ENCODE data around the gene EBF3.

Gene EBF3

DNA sequence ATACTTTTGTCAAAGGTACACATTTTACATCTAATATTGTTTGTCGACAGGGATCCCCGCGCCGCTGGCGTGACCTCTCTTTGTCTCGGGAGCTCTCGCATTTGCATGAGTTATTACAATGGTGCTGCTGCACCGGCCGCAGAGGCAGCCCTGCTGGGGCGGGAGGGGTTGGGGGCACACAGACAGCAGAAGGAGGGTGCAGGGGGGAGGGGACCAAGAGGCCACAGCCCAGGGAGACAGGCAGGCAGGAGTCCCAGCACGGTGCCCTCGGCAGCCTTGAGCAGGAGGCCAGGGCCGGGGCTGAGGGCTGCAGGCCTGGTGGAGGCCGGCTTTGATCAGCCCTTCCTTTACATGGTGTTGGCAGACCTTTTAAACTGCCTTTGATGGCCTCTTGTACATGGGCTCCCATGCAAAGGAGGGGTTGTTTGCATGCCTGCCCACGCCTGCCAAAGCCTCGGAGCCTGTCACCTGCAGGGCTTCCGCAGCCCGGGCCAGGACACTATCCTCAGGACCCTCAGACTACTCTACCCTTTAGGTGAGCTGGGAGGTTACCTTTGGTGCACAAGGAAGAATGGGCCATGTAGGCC, 95.5 kb downstream of the EBF3 start:
- no peak for DNase-seq

DNA sequence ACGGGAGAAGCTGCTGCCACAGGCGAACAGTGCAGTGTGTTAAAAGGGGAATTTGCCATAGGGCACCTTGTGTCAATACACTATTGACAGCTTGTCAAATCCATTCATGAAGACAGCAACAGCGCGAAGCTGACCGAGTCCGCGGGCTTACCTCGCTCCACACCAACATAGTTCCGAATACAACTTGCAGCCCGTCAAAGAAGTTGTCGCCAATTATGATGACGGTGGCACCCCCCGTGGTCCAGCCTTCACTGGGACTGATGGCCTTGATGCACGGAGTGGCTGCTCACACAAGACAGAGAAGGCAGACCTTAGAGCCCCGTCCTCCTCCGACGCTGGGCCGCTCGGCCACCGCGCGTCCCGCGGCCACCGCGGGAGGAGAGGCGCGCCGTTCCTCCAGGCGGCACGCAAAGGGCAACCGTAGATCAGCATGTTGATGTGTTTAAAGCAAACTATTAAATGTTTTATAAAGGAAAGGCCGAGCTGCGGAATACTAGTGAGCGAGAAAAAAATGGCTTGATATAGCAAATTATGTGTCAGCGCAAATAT, 96.4 kb downstream of the EBF3 start:
- no peak for DNase-seq

DNA sequence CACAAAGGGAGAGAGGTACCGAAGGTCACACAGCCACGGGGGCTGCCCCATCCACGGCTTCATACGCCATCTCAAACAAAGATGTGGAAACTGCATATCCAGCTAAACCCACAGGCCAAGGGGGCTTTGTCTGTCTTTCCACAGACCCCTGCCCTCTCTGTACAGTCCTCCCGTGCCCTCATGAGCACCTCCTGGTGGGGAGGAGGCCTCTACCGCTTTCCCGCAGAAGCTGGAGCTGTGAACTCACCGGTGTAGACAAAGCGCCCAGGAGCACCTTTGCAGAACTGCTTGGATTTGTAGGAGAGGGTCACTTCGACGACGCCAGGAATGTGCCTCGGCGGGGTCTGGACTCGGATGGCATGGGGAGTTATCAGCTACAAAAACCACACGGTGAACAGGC, 97.2 kb downstream of the EBF3 start:
- no peak for DNase-seq

GRCh38 chr10:129865960-129866359, 98.1 kb downstream of the EBF3 start:
- DNase-seq: no peak

GRCh38 chr10:129865413-129865812, 98.7 kb downstream of the EBF3 start:
- DNase-seq: no peak

- no peak for DNase-seq
These were observed 99.4 kb downstream of the EBF3 start for GRCh38 chr10:129864601-129865126.

DNA sequence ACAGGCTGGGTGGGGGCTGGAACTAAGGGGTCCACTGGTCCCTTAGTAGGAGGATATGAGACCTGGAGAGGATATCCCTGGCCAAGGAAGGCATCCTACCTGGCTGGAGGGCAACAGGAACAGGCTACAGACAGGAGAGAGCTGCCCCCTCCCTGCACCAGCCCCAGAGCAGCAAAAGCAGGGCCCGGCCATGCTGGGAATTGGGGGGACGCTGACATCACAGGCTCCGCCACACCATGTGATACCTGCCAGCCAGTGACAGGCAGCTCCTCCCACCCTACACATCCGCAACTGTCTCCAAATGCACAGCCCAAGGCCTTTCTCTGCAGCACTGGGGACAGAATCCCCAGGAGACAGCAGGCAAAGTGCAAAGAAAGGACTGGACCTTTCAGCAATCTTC, 100.0 kb downstream of the EBF3 start:
- DNase-seq: no peak

DNA sequence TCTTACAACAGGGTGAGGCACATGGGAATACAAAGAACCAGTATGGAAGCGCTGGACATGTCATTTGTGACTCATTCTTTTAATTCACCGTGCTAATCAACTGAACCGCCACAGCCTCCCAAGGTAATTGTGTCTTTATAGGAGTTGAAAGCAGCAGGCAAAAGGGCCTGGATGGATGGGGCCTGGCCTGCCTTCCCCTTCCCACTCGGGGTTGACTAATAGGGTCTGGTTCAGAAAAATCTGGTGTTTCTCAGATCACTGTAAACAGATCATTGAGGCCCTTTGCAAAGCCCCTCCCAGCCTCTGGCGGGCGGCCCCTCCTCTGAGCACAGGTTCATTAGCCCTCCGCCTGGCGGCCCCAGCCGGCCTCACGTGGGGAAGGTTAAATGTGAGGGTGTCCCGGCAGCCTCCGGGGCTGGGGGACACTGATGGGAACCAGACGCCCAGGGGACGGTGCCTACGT, 100.8 kb downstream of the EBF3 start:
- no peak for DNase-seq

DNA sequence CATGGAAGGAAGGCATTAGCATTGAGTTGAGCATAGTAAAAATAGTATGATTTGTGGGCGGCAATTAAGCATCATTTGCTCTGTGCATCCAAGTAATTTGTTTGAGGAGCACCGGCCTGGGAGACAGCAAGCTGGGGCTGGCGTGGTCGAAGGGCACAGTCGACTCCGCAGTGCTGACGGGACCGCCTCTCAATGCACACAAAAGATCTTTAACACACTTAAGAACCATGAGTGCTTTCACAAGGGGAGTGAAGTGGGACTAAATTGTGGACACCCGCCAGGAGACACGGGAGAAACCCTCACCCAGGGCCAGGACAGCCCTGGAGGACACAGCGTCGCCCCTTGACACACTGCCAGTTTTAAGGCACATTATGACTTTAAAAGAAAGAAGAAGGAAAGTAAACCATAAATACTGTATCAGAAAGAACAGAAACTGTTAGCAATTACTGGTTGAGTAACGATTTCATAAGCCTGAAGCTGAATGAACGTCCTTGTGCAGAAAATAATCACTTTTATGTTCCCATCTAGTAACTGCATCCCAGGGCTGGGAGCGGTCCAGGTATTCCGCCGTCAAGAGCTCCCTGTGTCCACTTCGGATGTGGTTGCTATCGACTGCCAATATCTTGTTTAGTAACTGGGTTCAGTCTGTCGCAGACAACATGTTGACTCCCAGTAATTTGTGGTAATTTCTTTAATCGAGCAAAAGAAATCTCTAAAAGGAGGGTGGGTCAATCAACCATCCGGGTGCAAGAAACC, 102.1 kb downstream of the EBF3 start:
- DNase-seq: no peak

DNA sequence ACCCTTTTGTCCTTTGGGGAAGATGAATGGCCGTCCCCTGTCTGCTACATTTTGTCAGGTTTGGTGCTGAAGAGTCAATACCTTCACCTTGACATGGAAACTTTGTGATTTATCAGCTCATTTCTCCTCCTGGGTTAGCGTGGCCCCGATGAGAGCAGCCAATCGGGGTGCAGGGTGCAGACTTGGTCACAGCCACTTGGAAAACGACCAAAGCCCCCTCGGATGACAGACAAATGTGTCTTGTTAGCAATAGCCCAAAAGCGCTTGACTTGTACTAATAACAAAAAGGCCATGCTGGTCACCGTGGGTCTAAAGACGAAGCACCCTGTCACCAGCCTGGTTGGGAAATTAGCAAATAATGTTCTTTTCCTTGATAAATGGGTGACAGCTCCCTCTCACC, 103.7 kb downstream of the EBF3 start:
- DNase-seq: no peak

- DNase-seq: no peak
These were observed 104.5 kb downstream of the EBF3 start for GRCh38 chr10:129859536-129859935.

- no peak for DNase-seq
These were observed 106.7 kb downstream of the EBF3 start for GRCh38 chr10:129857242-129857960.

DNA sequence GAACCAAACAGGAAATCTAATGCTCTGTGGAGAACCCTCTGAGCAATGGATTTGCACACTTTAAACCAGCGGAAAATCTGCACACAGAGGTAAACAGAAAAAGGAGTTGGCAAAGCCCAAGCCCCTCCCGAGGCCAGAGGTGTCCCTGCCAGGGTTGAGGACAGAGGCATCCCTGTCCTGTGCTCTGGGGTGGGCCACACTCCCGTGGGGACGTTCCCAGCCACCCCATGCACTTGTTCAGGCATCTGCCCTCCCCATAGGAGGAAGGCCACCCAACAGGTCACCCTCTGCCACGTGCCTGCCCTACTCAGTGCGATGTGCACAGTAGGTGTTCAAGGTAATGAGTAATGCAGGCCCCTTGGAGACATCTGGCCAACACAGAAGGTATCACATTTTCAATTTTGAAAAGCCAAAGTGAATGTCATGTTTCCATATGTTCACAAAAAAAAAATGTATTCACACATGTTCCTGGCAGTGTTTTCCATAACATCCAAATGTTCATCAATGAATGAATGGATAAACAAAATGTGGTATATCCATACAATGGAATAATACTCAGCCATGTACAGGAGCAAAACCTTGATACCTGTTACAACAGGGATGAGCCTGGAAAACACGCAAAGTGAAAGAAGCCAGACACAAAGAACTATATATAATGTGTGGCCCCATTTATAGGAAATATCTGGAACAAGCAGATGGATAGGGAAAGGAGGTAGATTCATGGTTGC, 108.1 kb downstream of the EBF3 start:
- DNase-seq: no peak

GRCh38 chr10:129854796-129855705, 109.0 kb downstream of the EBF3 start:
- no peak for DNase-seq

- DNase-seq: no peak
These were observed 109.9 kb downstream of the EBF3 start for GRCh38 chr10:129854158-129854557.

DNA sequence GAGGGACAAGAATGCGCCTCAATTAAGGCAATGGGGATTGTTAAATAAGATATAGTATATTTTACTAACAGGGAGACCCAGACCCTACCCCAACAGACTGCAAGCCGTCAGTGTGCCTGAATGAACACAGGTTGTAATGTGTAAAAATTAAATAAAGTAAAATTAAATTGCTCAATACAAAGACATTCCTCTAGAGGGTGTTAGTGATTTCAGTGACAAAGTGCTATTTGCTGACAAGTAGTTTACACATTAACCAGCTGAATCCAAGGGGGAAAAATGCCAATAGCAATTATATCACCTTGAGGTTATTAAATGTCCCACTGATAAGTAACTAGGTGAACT, 110.5 kb downstream of the EBF3 start:
- peak in 1 of 2 experiments; percentile 0 for DNase-seq

GRCh38 chr10:129852829-129853561, 111.1 kb downstream of the EBF3 start:
- DNase-seq: no peak

DNA sequence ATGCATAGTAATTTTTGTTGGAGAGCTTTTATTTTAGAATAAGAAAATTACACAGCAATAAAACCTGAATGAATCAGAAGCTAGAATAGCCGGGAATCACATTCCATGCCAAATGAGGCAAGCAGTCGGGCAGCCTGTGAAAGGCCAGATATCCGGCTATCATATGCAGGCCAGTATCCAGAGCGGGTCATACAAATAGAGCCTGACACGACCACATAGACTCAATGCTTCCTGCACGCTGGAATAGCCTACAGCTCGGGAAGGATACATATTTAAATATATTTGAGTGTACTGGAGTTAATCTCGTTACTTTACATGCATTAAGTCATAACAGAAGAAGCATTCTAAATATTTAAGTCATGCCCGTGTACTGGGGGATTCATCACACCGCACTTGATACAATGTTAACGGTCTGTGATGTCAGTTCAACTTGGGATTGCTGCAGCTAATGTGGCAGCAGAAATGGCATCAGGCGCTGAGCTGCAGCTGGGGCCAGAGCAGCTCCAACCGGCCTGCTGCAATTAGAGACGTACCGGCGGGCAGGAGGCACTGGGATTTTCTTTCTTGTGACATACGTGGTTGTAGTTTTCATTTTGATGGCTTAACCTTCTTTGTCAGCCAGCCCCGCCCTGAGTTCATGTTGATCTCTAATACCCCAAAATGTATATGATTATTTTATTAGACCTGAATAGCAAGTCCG, 112.0 kb downstream of the EBF3 start:
- DNase-seq: no peak

- DNase-seq: no peak
These were observed 113.3 kb downstream of the EBF3 start for GRCh38 chr10:129850790-129851189.

GRCh38 chr10:129850316-129850715, 113.8 kb downstream of the EBF3 start:
- DNase-seq: no peak
